Right lobe of liver (tissue), 6 donors: ENCODE measurements around the gene PMEL. TPM values are rescaled to one million over a fixed set of nuclear protein-coding genes. Genes with fewer than 3 reads are reported as not detected.

Experiments used
- ATAC-seq, 4 donors: fragments of 200-7000 bp; cut with Tn5 transposase; one replicate each; pipeline ENCODE4 v1.9.1; 2020; ENCODE audit warnings: mild to moderate bottlenecking in 4 of 4, moderate library complexity in 4 of 4
- DNase-seq, 3 donors: peaks; one replicate each; pipeline ENCODE4 v3.0.0-alpha.2; 2020
- H3K27ac ChIP-seq, 3 donors: fragments of 200-600 bp; one replicate each; pipeline ENCODE4 v1.8.0; 2022
- H3K27me3 ChIP-seq, 2 donors: fragments of 200-600 bp; one replicate each; pipeline ENCODE4 v1.8.0; 2022
- H3K36me3 ChIP-seq, 4 donors: fragments of 200-600 bp; sonication (generic) in 1 of 4; one replicate each; pipeline versions ENCODE4 v1.5.1 to v1.8.0; 2017 to 2022; ENCODE audit warnings: control low read depth in 1 of 4
- H3K4me1 ChIP-seq, 4 donors: fragments of 200-600 bp; sonication (generic) in 1 of 4; one replicate each; pipeline versions ENCODE4 v1.5.1 to v1.8.0; 2017 to 2022; ENCODE audit warnings: control low read depth in 1 of 4
- H3K4me3 ChIP-seq, 3 donors: fragments of 200-600 bp; one replicate each; pipeline ENCODE4 v1.8.0; 2022
- H3K9me3 ChIP-seq, 4 donors: fragments of 200-600 bp; sonication (generic) in 1 of 4; one replicate each; pipeline versions ENCODE4 v1.5.1 to v1.8.0; 2017 to 2022; ENCODE audit warnings: control low read depth in 1 of 4
- POLR2A ChIP-seq: fragments of 450-650 bp; IDR thresholded peaks from one replicate; pipeline ENCODE4 v1.6.1; 2017; ENCODE audit warnings: antibody characterized with exemption, mild to moderate bottlenecking
- WGBS: methylation state at CpG from one replicate; pipeline ENCODE4 v1.1.6; 2018; ENCODE audit warnings: low coverage, low lambda C conversion rate; ENCODE audit not compliant: insufficient coverage; ENCODE audit errors: missing lambda C conversion rate; 5-methylcytosine and 5-hydroxymethylcytosine counted together
- intact Hi-C, 2 donors: fragments of 100-400 bp; cut with DNase I; formaldehyde crosslinking; loops; one replicate each; pipeline versions ENCODE4 v1.11.2 to v1.14.1; 2022
- total RNA-seq, 6 experiments: library from RNA; depleted of rRNA in 2 of 6; stranded (reverse); fragments of >200 nt in 2 of 6; fragmentation: NEBNext Ultra II Directional in 3 of 6; extraction: Animal tissue kit (Norgen Biotek cat#: 25700) in 3 of 6; gene quantifications; one replicate each; pipeline versions ENCODE4 v1.1.0 to v1.2.4, GENCODE V29; 2016 to 2023
- TF ChIP-seq, protein P1 (sequence below), 4 donors: fragments of 200-600 bp in 3 of 4; fragments of 450-650 bp in 1 of 4; IDR thresholded peaks; one replicate each; pipeline versions ENCODE4 v1.5.1 to v1.8.0; 2016 to 2022; ENCODE audit warnings: antibody characterized with exemption in 4 of 4, mild to moderate bottlenecking in 2 of 4
- donor health status: DM: no; HTN: yes; CAD: no.
- donor health status: DM: no; HTN: no; CAD: no.
- donor health status: DM: no; HTN: no; CAD: no.
- donor health status: DM: no; HTN: yes; CAD: no.
- donor health status: DM: no; HTN: yes; CAD: no.

PMEL gene
- total RNA-seq, 6 experiments from 2014 or later = 1.5 to 4.5 (median 2.7) TPM

GRCh38 chr12:55979069-55979468 is 13.2 kb upstream of the PMEL start:
- TF ChIP-seq, protein P1, sequence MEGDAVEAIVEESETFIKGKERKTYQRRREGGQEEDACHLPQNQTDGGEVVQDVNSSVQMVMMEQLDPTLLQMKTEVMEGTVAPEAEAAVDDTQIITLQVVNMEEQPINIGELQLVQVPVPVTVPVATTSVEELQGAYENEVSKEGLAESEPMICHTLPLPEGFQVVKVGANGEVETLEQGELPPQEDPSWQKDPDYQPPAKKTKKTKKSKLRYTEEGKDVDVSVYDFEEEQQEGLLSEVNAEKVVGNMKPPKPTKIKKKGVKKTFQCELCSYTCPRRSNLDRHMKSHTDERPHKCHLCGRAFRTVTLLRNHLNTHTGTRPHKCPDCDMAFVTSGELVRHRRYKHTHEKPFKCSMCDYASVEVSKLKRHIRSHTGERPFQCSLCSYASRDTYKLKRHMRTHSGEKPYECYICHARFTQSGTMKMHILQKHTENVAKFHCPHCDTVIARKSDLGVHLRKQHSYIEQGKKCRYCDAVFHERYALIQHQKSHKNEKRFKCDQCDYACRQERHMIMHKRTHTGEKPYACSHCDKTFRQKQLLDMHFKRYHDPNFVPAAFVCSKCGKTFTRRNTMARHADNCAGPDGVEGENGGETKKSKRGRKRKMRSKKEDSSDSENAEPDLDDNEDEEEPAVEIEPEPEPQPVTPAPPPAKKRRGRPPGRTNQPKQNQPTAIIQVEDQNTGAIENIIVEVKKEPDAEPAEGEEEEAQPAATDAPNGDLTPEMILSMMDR (IDR thresholded peaks at IDR 0.05) = no peak
- no peak for TF ChIP-seq POLR2A
- intact Hi-C loops = no loop called here
- Histone ChIP-seq H3K9me3 (no peaks in the 10 kb centered on the region), H3K4me1 (peaks cover 0 to 9% (median 0%) of the 10 kb centered on the region in 4 donors), H3K27ac (no peak overlapping the region), H3K4me3 (no peak overlapping the region), H3K36me3 (peaks cover 0 to 7% (median 2%) of the 10 kb centered on the region in 4 donors), H3K27me3 (no peaks in the 10 kb centered on the region)
- DNase-seq = no peak
- 82% methylated on average over 3 of the region's 3 CpGs for WGBS
- no peak for ATAC-seq

- 63% methylated on average over 2 of the region's 7 CpGs for WGBS
Measured at GRCh38 chr12:55978393-55978792, 12.6 kb upstream of the PMEL start.

DNA sequence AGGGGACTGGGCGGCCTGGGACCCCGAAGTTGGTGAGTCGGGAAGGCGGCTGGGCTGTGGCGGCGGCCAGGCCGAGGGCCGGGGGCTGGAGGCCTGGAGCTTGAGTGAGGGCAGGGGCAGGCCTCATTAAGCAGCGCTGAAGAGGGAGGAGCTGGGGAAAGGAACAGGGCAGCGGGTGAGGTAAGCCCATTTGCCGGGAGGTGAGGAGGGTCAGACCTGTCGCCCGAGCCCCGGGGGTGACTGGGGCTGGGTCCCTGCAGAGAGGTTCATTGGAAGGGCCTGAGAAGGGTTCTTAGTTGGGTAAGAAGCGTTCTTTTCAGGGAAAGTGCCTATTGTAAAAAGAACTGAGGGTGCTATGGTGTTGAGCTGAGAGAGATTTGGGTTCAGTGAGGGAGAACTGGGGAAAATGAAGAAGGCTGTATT is 8.5 kb upstream of the PMEL start:
- intact Hi-C loops = no loop called here
- H3K36me3 ChIP-seq = no peaks in the 10 kb centered on the region
- H3K27ac ChIP-seq = peak overlapping the region; percentile 90 to 95 (median 93)
- peaks cover 0 to 16% (median 5%) of the 10 kb centered on the region in 4 donors for H3K4me1 ChIP-seq
- peak; percentile 28 to 55 (median 40) for ATAC-seq
- DNase-seq = no peak
- WGBS = under 1% methylated on average over 14 of the region's 15 CpGs
- peak overlapping the region; percentile 96 to 100 (median 99) for H3K4me3 ChIP-seq
- H3K9me3 ChIP-seq = no peaks in the 10 kb centered on the region
- TF ChIP-seq, protein P1 (IDR thresholded peaks at IDR 0.05) = no peak
- peak; percentile 21 for TF ChIP-seq POLR2A
- H3K27me3 ChIP-seq = no peaks in the 10 kb centered on the region

More at GRCh38 chr12:55978393-55978792, 12.6 kb upstream of the PMEL start:
- no peak for DNase-seq
- Histone ChIP-seq H3K36me3 (peaks cover 0 to 2% (median under 1%) of the 10 kb centered on the region in 4 donors), H3K9me3 (no peaks in the 10 kb centered on the region), H3K4me3 (no peak overlapping the region), H3K27ac (no peak overlapping the region), H3K4me1 (peaks cover 0 to 9% (median 0%) of the 10 kb centered on the region in 4 donors), H3K27me3 (no peaks in the 10 kb centered on the region)
- TF ChIP-seq POLR2A = no peak
- intact Hi-C loops = no loop called here
- no peak for ATAC-seq

- peaks cover 0 to 16% (median 5%) of the 10 kb centered on the region in 4 donors for H3K4me1 ChIP-seq
- no peaks in the 10 kb centered on the region for H3K27me3 ChIP-seq
- TF ChIP-seq POLR2A = peak; percentile 98
- TF ChIP-seq, protein P1 (IDR thresholded peaks at IDR 0.05) = peak in 2 of 4 donors; percentile 36 to 47
- no peaks in the 10 kb centered on the region for H3K9me3 ChIP-seq
- ATAC-seq (peak; percentile 88 to 95 (median 91)), DNase-seq (peak; percentile 98 to 100 (median 99))
- H3K4me3 ChIP-seq = peak within 1 kb of the TSS; percentile 96 to 100 (median 99)
- H3K27ac ChIP-seq = peak within 1 kb of the TSS; percentile 90 to 95 (median 93)
- intact Hi-C loops = no loop called here
- no peaks in the 10 kb centered on the region for H3K36me3 ChIP-seq
- 0% methylated on average over 18 of the region's 39 CpGs for WGBS
Measured at GRCh38 chr12:55973599-55974307, 7.9 kb upstream of the PMEL start, which contains the start of gene RAB5B. Gene RAB5B (plus strand): TSS chr12:55974078. CDS start chr12:55986961, 12,883 bp downstream.

- H3K4me3 ChIP-seq = peak overlapping the region; percentile 34 to 67 (median 56)
- TF ChIP-seq POLR2A = peak; percentile 74
- TF ChIP-seq, protein P1 (IDR thresholded peaks at IDR 0.05) = no peak
- DNase-seq = no peak
- H3K27ac ChIP-seq = peak overlapping the region; percentile 80 to 83 (median 81)
- ATAC-seq = peak in 1 of 4 donors; percentile 1
- intact Hi-C loops = no loop called here
- WGBS = 3% methylated on average over 14 of the region's 18 CpGs
- H3K9me3 ChIP-seq = no peaks in the 10 kb centered on the region
- H3K4me1 ChIP-seq = peaks cover 0 to 16% (median 5%) of the 10 kb centered on the region in 4 donors
- H3K36me3 ChIP-seq = no peaks in the 10 kb centered on the region
- no peaks in the 10 kb centered on the region for H3K27me3 ChIP-seq
Measured at GRCh38 chr12:55972911-55973598, 7.2 kb upstream of the PMEL start.
